ENCODE results near the gene FAM120B.

DNA sequence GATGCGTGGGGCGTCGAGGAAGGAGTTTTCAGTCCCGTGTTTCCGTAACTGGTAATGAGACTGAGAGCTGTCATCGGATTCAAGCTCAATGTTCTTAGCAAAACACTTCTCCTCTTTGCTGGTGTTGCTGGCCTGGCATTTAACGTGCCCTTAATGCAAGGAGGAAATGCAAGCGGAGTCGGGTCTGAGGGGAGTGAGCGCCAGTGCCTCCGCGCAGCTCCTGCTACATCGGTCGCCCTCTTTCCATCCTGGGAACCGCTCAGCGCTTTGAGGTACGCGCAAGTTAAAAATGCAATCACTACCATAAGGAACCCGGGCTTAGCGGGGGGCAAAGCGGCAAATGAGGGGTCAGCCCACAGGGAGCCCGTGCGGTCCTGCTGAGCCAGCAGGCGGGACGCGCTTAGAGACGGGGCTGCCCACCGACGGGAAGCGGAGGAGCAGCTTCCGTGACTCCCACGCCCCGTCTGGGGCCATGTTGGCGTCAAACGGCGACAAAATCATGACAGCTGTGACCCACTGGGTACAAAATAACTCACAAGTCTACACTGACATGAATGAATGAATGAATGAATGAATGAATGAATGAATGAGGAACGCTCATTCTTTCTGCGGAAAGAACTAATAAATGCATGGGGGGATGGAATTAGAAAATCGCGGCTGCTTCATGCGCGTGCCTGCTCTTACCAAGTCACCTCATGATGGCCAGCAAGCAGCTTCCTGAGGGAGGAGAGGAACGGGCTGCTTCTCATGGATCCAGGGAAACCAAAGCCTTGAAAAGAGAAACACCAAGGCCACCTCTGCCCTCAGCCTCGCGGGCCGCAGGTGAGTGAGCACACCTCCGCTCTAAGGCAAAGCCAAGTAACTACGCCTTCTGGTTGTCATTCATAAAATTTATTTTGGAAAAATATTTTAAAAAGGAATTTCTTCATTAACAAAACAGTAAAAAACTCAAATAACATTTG is 24.9 kb upstream of the FAM120B start:
- TF ChIP-seq, protein P1, sequence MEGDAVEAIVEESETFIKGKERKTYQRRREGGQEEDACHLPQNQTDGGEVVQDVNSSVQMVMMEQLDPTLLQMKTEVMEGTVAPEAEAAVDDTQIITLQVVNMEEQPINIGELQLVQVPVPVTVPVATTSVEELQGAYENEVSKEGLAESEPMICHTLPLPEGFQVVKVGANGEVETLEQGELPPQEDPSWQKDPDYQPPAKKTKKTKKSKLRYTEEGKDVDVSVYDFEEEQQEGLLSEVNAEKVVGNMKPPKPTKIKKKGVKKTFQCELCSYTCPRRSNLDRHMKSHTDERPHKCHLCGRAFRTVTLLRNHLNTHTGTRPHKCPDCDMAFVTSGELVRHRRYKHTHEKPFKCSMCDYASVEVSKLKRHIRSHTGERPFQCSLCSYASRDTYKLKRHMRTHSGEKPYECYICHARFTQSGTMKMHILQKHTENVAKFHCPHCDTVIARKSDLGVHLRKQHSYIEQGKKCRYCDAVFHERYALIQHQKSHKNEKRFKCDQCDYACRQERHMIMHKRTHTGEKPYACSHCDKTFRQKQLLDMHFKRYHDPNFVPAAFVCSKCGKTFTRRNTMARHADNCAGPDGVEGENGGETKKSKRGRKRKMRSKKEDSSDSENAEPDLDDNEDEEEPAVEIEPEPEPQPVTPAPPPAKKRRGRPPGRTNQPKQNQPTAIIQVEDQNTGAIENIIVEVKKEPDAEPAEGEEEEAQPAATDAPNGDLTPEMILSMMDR (IDR thresholded peaks at IDR 0.05; ENCODE audit: low read depth, low read length, poor library complexity, severe bottlenecking): no peak
- no peak for TF ChIP-seq EZH2phosphoT487 (IDR thresholded peaks at IDR 0.05; ENCODE audit: borderline replicate concordance, low read length)
